Neural progenitor cell (in vitro differentiated cells): Measurements from ENCODE around the gene CTR9.
A peak's percentile ranks its signal among the peaks of the same experiment; 100 is the strongest.

ENCODE experiments used
- EZH2 ChIP-seq: fragments of 200-600 bp; sonication (generic); IDR thresholded peaks from 2 replicates; pipeline ENCODE4 v1.6.1; 2017; ENCODE audit warnings: antibody characterized with exemption, mild to moderate bottlenecking, moderate library complexity
- EZH2phosphoT487 ChIP-seq: fragments of 200-600 bp; sonication (generic); IDR thresholded peaks from 2 replicates; pipeline ENCODE4 v1.6.1; 2017; ENCODE audit warnings: antibody characterized with exemption
- TF ChIP-seq, protein P1 (sequence below): fragments of 200-600 bp; sonication (generic); IDR thresholded peaks from 2 replicates; pipeline ENCODE4 v1.5.1; 2017; ENCODE audit warnings: antibody characterized with exemption, mild to moderate bottlenecking

DNA sequence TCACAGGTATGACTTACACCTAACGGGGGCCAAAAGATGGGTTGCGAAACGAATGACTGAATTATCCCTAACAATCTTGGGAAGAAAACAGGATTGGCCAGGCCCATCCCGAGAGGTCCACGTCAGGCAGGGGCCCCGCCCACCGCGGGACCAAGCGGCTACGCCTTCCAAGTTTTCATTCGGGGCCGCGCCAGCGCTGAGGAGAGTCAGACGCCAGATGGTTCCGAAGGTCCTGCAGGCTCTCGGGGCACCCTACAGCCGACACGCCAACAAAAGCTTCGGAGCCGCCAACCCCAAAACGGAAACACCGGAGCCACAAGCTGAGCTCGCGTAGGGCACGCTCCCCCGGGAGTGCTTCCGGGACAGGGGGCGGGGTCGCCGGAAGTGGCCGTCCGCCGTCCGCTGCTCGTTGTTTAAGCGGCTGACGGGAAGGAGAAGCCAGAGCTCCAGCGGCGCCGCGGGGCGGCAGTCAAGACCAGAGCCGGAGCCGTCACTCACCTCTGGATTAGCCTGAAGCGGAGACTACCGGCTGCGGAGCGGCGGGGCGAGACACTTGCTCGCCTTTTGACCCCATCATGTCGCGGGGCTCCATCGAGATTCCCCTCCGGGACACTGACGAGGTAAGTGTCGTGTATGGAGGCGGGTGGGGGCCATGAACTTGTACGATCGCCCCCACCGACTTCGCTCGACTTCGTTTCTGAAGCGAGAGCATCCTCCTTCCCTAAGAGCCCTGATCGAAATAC is at the start of gene CTR9:
- TF ChIP-seq, protein P1, sequence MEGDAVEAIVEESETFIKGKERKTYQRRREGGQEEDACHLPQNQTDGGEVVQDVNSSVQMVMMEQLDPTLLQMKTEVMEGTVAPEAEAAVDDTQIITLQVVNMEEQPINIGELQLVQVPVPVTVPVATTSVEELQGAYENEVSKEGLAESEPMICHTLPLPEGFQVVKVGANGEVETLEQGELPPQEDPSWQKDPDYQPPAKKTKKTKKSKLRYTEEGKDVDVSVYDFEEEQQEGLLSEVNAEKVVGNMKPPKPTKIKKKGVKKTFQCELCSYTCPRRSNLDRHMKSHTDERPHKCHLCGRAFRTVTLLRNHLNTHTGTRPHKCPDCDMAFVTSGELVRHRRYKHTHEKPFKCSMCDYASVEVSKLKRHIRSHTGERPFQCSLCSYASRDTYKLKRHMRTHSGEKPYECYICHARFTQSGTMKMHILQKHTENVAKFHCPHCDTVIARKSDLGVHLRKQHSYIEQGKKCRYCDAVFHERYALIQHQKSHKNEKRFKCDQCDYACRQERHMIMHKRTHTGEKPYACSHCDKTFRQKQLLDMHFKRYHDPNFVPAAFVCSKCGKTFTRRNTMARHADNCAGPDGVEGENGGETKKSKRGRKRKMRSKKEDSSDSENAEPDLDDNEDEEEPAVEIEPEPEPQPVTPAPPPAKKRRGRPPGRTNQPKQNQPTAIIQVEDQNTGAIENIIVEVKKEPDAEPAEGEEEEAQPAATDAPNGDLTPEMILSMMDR: peak; percentile 32
- no peak for TF ChIP-seq EZH2phosphoT487
- TF ChIP-seq EZH2: no peak
